Measurements from ENCODE around the gene DAB1. TPM values are rescaled to one million over a fixed set of nuclear protein-coding genes. Genes with fewer than 3 reads are reported as not detected.

The DAB1 gene
- total and polyA plus RNA-seq, 2 of the 8 experiments (the other 6 are each of a cell fraction or from before 2014, with no cell fraction given): 4.4 to 11.8 TPM

DNA sequence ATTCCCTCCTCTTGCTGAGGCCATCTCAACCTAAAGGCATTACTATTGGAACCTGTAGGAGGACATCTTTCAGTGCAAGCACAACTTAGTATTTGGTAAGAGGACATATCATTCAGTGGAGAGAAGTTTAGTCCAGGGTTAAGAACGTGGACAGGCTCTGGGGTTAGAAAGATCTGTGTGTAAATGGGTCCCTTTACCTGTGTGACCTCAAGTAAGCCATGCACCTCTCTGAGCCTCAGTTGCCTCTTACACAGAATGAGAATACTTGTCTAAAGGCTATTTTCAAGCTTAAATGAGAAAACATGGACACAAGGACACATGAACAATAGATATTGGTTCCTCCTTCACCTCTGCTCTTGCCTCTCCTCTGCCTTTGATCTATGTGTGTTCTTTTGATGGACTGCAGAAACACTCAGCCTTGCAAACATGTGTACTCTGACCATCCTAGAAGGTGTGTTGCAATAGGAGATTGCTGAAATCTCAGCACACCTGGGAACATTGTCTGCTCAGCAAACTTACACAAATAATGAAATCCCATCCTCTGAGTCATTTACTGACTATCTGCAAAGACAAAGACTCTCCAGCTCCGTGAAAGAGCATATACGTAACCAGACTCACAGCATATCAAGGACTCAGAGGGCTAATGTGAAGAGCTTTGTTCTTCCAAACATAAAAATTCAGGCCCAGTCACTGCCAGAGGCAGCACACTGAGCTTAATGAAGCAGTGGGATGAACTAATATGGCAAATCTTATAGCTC, 143.8 kb downstream of the DAB1 start:
- CTCF ChIA-PET (ENCODE audit: partially characterized antibody): no interaction called here
- TF ChIP-seq MAFK (IDR thresholded peaks at IDR 0.05; ENCODE audit: low read depth, low read length): no peak
- TF ChIP-seq, protein P1, sequence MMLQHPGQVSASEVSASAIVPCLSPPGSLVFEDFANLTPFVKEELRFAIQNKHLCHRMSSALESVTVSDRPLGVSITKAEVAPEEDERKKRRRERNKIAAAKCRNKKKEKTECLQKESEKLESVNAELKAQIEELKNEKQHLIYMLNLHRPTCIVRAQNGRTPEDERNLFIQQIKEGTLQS (IDR thresholded peaks at IDR 0.05; ENCODE audit: insufficient read depth, low read depth, low read length): no peak
- no peak for TF ChIP-seq CEBPB (IDR thresholded peaks at IDR 0.05; ENCODE audit: low read depth, low read length)
- TF ChIP-seq JUN (IDR thresholded peaks at IDR 0.05; ENCODE audit: low read depth, low read length): no peak
- no peak for TF ChIP-seq SIN3A (conservative IDR thresholded peaks at IDR 0.05 in 1 of 2, IDR thresholded peaks at IDR 0.05 in 1 of 2; ENCODE audit: low read depth in 1 of 2, low read length in 2 of 2)
- H3K79me1 ChIP-seq (ENCODE audit: low read depth, low read length): no peaks in the 10 kb centered on the region; the same call in 1 of the 2 replicates
- H3K14ac ChIP-seq (ENCODE audit: insufficient read length): no peak overlapping the region
- FAIRE-seq: no peak
- POLR2A ChIA-PET (ENCODE audit: partially characterized antibody): no interaction called here
- DNase-seq (ENCODE audit: low read depth in 1 of 2, low spot score in 2 of 2): no peak
- no peak overlapping the region for H3K23ac ChIP-seq (ENCODE audit: insufficient read length)
- WGBS, 2 experiments (ENCODE audit: extremely low coverage in 1 of 2, insufficient coverage in 1 of 2, insufficient read length in 1 of 2, insufficient replicate concordance in 2 of 2, low coverage in 1 of 2, low lambda C conversion rate in 2 of 2, missing lambda C conversion rate in 1 of 2): 83% methylated on average over 3 of the region's 3 CpGs; no CpG with 5 or more reads in 1 of the 2 experiments
- H3K36me3 ChIP-seq (ENCODE audit: control insufficient read depth in 2 of 4, insufficient read depth in 4 of 4, low read length in 3 of 4): no peaks in the 10 kb centered on the region
- H4K5ac ChIP-seq (ENCODE audit: insufficient read length, low read depth, low read length): no peak overlapping the region
- no peak overlapping the region for H3K27ac ChIP-seq (ENCODE audit: low read depth, low read length)
- H4K91ac ChIP-seq (replicated peaks; ENCODE audit: insufficient read length, low read length): no peak overlapping the region
- H2BK5ac ChIP-seq (ENCODE audit: low read depth, low read length): no peak overlapping the region
- no peaks in the 10 kb centered on the region for H3K4me1 ChIP-seq (replicated peaks in 1 of 4; ENCODE audit: control insufficient read depth in 3 of 4, insufficient read depth in 4 of 4, low read length in 3 of 4)
- no peak overlapping the region for H2AFZ ChIP-seq (ENCODE audit: low read length)
- no peak overlapping the region for H2BK120ac ChIP-seq (replicated peaks; ENCODE audit: low read depth, low read length)
- H2BK20ac ChIP-seq (ENCODE audit: low read length): no peak overlapping the region
- no peak overlapping the region for H4K8ac ChIP-seq (ENCODE audit: extremely low read depth, insufficient read depth, low read length)
- no peak overlapping the region for H3K56ac ChIP-seq (replicated peaks; ENCODE audit: insufficient read length, low read depth, low read length)
- no peak overlapping the region for H3K4ac ChIP-seq (replicated peaks; ENCODE audit: insufficient read length, low read depth, low read length)
- H2BK15ac ChIP-seq (ENCODE audit: low read length): no peak overlapping the region
- no peaks in the 10 kb centered on the region for H3K79me2 ChIP-seq (ENCODE audit: control insufficient read depth in 1 of 2, insufficient read depth in 2 of 2, low read length in 2 of 2)
- no peak overlapping the region for H3K4me2 ChIP-seq (ENCODE audit: insufficient read depth in 1 of 2, low read depth in 2 of 2, low read length in 2 of 2)
- H3K4me3 ChIP-seq (ENCODE audit: extremely low read depth in 1 of 4, insufficient read depth in 2 of 4, low read depth in 3 of 4, low read length in 4 of 4): no peak overlapping the region
- H3K9me3 ChIP-seq (ENCODE audit: insufficient read depth in 2 of 2, low read depth in 1 of 2, low read length in 1 of 2): no peaks in the 10 kb centered on the region
- no peak overlapping the region for H3K18ac ChIP-seq (ENCODE audit: extremely low read depth, low read length)
- no peaks in the 10 kb centered on the region for H4K20me1 ChIP-seq (replicated peaks in 1 of 2; ENCODE audit: control insufficient read depth in 1 of 2, insufficient read depth in 2 of 2, low read length in 2 of 2)
- H3K23me2 ChIP-seq (ENCODE audit: low read depth, low read length): no peaks in the 10 kb centered on the region
- no peak overlapping the region for H2BK12ac ChIP-seq (ENCODE audit: low read depth, low read length)
- no peak overlapping the region for H2AK5ac ChIP-seq (ENCODE audit: low read depth, low read length)
- no peaks in the 10 kb centered on the region for H3K27me3 ChIP-seq (replicated peaks in 1 of 4; ENCODE audit: control insufficient read depth in 3 of 4, extremely low read depth in 1 of 4, insufficient read depth in 3 of 4, low read length in 3 of 4)
- no peak overlapping the region for H3K9ac ChIP-seq (replicated peaks in 1 of 4; ENCODE audit: extremely low read depth in 1 of 4, low read depth in 3 of 4, low read length in 3 of 4)

All from H1 (cell line).